HepG2 (cell line): ENCODE data around the gene PSD4. TPM values are rescaled to one million over a fixed set of nuclear protein-coding genes. Genes with fewer than 3 reads are reported as not detected.

Source experiments
- ELF1 ChIP-seq: sonication (generic); formaldehyde crosslinking; IDR thresholded peaks from 2 replicates; pipeline ENCODE4 v1.4.0; 2020; ENCODE audit warnings: missing genetic modification reagents
- EP300 ChIP-seq, 3 experiments: sonication (generic) in 1 of 3; formaldehyde crosslinking in 1 of 3; IDR thresholded peaks; 2 replicates each; pipeline versions ENCODE4 v1.5.1 to v1.6.1; 2011 to 2020; ENCODE audit warnings: low read depth in 2 of 3, low read length in 2 of 3, borderline replicate concordance in 1 of 3, improper control_type of control experiment in 1 of 3, mild to moderate bottlenecking in 1 of 3, missing genetic modification reagents in 1 of 3, moderate library complexity in 1 of 3
- FOSL2 ChIP-seq: sonication (generic); formaldehyde crosslinking; IDR thresholded peaks from 2 replicates; pipeline ENCODE4 v1.4.0; 2020; ENCODE audit warnings: missing genetic modification reagents
- HOXA5 ChIP-seq: sonication (generic); formaldehyde crosslinking; IDR thresholded peaks from 2 replicates; pipeline ENCODE4 v1.4.0; 2020; ENCODE audit warnings: missing genetic modification reagents
- HOXA9 ChIP-seq: sonication (generic); formaldehyde crosslinking; IDR thresholded peaks from 2 replicates; pipeline ENCODE4 v1.8.1; 2022; ENCODE audit warnings: missing genetic modification reagents, mild to moderate bottlenecking, moderate library complexity, borderline replicate concordance
- KLF11 ChIP-seq: IDR thresholded peaks from 2 replicates; pipeline ENCODE4 v1.6.1; 2016; ENCODE audit warnings: missing compliant biosample characterization
- MTA3 ChIP-seq: sonication (generic); formaldehyde crosslinking; IDR thresholded peaks from 2 replicates; pipeline ENCODE4 v1.4.0; 2020; ENCODE audit warnings: missing genetic modification reagents
- NCOR1 ChIP-seq: fragments of 200-600 bp; sonication (generic); IDR thresholded peaks from 2 replicates; pipeline ENCODE4 v1.7.0; 2017; ENCODE audit warnings: antibody characterized with exemption, low read length, borderline replicate concordance
- NR1H2 ChIP-seq: sonication (generic); formaldehyde crosslinking; IDR thresholded peaks from 2 replicates; pipeline ENCODE4 v1.8.1; 2022; ENCODE audit warnings: low read depth, missing genetic modification reagents, borderline replicate concordance
- PPARG ChIP-seq: conservative IDR thresholded peaks from 2 replicates; pipeline ENCODE4 v1.6.1; 2016; ENCODE audit warnings: missing biosample characterization, missing genetic modification reagents
- REST ChIP-seq, 2 experiments: IDR thresholded peaks; 2 replicates each; pipeline ENCODE4 v1.6.1; 2011 to 2012; ENCODE audit warnings: low read length in 2 of 2, borderline replicate concordance in 1 of 2, low read depth in 1 of 2, mild to moderate bottlenecking in 1 of 2, moderate library complexity in 1 of 2
- TARDBP ChIP-seq: sonication (generic); formaldehyde crosslinking; IDR thresholded peaks from 2 replicates; pipeline ENCODE4 v1.8.0; 2022; ENCODE audit warnings: mild to moderate bottlenecking, missing genetic modification reagents
- THYN1 ChIP-seq: sonication (generic); formaldehyde crosslinking; IDR thresholded peaks from 2 replicates; pipeline ENCODE4 v1.8.1; 2023; ENCODE audit warnings: low read depth, mild to moderate bottlenecking, moderate library complexity, missing genetic modification reagents, borderline replicate concordance
- ZBTB44 ChIP-seq: sonication (generic); formaldehyde crosslinking; IDR thresholded peaks from 2 replicates; pipeline ENCODE4 v1.4.0; 2020; ENCODE audit warnings: missing genetic modification reagents
- ZFX ChIP-seq: sonication (generic); formaldehyde crosslinking; IDR thresholded peaks from 2 replicates; pipeline ENCODE4 v1.4.0; 2020; ENCODE audit warnings: mild to moderate bottlenecking, low read depth, missing genetic modification reagents, moderate library complexity
- ZNF430 ChIP-seq: sonication (generic); formaldehyde crosslinking; IDR thresholded peaks from 2 replicates; pipeline ENCODE4 v1.9.0; 2021; ENCODE audit warnings: mild to moderate bottlenecking, missing genetic modification reagents
- ZNF746 ChIP-seq: sonication (generic); formaldehyde crosslinking; IDR thresholded peaks from 2 replicates; pipeline ENCODE4 v1.8.0; 2022; ENCODE audit warnings: mild to moderate bottlenecking, missing genetic modification reagents
- ZNF768 ChIP-seq: sonication (generic); formaldehyde crosslinking; IDR thresholded peaks from 2 replicates; pipeline ENCODE4 v1.4.0; 2020; ENCODE audit warnings: missing genetic modification reagents
- ZNF780A ChIP-seq: sonication (generic); formaldehyde crosslinking; IDR thresholded peaks from 2 replicates; pipeline ENCODE4 v1.8.0; 2022; ENCODE audit warnings: mild to moderate bottlenecking, missing genetic modification reagents, moderate library complexity
- ZSCAN21 ChIP-seq: sonication (generic); formaldehyde crosslinking; IDR thresholded peaks from 2 replicates; pipeline ENCODE4 v1.8.0; 2022; ENCODE audit warnings: mild to moderate bottlenecking, missing genetic modification reagents, moderate library complexity, borderline replicate concordance
- ZSCAN9 ChIP-seq: IDR thresholded peaks from 2 replicates; pipeline ENCODE4 v1.6.1; 2016; ENCODE audit warnings: borderline replicate concordance
- polyA plus RNA-seq, 8 experiments: library from polyadenylated mRNA; depleted of rRNA in 3 of 8; stranded (reverse) in 7 of 8; unstranded in 1 of 8; fragments of >200 nt; fragmentation: Illumina TruSeq in 4 of 8; extraction: Trizol in 4 of 8; gene quantifications; 2 replicates each; pipeline versions ENCODE4 v1.2.1 to v1.2.3, GENCODE V29; 2011 to 2016; ENCODE audit warnings: low read depth in 4 of 8, missing spikeins in 1 of 8, mixed read lengths in 1 of 8; ENCODE audit not compliant: insufficient read depth in 1 of 8
- total RNA-seq, 5 experiments: library from RNA; depleted of rRNA; stranded (reverse); fragments of >200 nt; fragmentation: Illumina TruSeq; extraction: Trizol; gene quantifications; 2 replicates each; pipeline ENCODE4 v1.2.3, GENCODE V29; 2016; ENCODE audit warnings: low read depth in 1 of 5
- TF ChIP-seq, protein P1 (sequence below): IDR thresholded peaks from 2 replicates; pipeline ENCODE4 v1.6.1; 2016; ENCODE audit warnings: low read depth, control low read depth

PSD4 gene
- total and polyA plus RNA-seq, 2 of the 13 experiments (the other 11 are each of a cell fraction or from before 2014, with no cell fraction given): 5.8 to 9.4 TPM

- peak; percentile 60 for TF ChIP-seq ZFX (CRISPR knock-in tag)
- TF ChIP-seq EP300 (IDR thresholded peaks at IDR 0.05; ENCODE audit: low read depth in 2 of 2, low read length in 2 of 2): peak in 1 of 2 experiments; percentile 59; a peak in 1 of 4 replicates
- peak; percentile 57; the same call in 1 of the 2 replicates for TF ChIP-seq EP300 (CRISPR knock-in tag; IDR thresholded peaks at IDR 0.05; ENCODE audit: borderline replicate concordance)
- peak; percentile 77; the same call in 1 of the 2 replicates for TF ChIP-seq TARDBP
- TF ChIP-seq ZSCAN9: peak; percentile 83
- TF ChIP-seq REST (IDR thresholded peaks at IDR 0.05; ENCODE audit: borderline replicate concordance in 1 of 2, low read depth in 1 of 2, low read length in 2 of 2): peak in 1 of 2 experiments; percentile 43; a peak in 1 of 4 replicates
- TF ChIP-seq FOSL2 (CRISPR knock-in tag): peak; percentile 96
- TF ChIP-seq NR1H2 (CRISPR knock-in tag): 0 out of 2 replicates have a peak, but pooled peaks have one; percentile 48
- TF ChIP-seq, protein P1, sequence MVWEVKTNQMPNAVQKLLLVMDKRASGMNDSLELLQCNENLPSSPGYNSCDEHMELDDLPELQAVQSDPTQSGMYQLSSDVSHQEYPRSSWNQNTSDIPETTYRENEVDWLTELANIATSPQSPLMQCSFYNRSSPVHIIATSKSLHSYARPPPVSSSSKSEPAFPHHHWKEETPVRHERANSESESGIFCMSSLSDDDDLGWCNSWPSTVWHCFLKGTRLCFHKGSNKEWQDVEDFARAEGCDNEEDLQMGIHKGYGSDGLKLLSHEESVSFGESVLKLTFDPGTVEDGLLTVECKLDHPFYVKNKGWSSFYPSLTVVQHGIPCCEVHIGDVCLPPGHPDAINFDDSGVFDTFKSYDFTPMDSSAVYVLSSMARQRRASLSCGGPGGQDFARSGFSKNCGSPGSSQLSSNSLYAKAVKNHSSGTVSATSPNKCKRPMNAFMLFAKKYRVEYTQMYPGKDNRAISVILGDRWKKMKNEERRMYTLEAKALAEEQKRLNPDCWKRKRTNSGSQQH (CRISPR knock-in tag): peak; percentile 54; the same call in 1 of the 2 replicates
- no peak for TF ChIP-seq KLF11
- peak; percentile 74; the same call in 1 of the 2 replicates for TF ChIP-seq ELF1 (CRISPR knock-in tag)
- no peak for TF ChIP-seq ZNF780A (CRISPR knock-in tag)
- TF ChIP-seq HOXA9 (CRISPR knock-in tag): no peak; the same call in 1 of the 2 replicates
- TF ChIP-seq PPARG (CRISPR knock-in tag): 0 out of 2 replicates have a peak, but pooled peaks have one; percentile 39
- no peak; the same call in 1 of the 2 replicates for TF ChIP-seq NCOR1
- TF ChIP-seq ZBTB44 (CRISPR knock-in tag): no peak
- peak; percentile 69; the same call in 1 of the 2 replicates for TF ChIP-seq ZSCAN21 (CRISPR knock-in tag)
- TF ChIP-seq MTA3 (CRISPR knock-in tag): no peak
- peak; percentile 51; the same call in 1 of the 2 replicates for TF ChIP-seq HOXA5 (CRISPR knock-in tag)
- no peak for TF ChIP-seq THYN1
- TF ChIP-seq ZNF768 (CRISPR knock-in tag): 0 out of 2 replicates have a peak, but pooled peaks have one; percentile 16
- 0 out of 2 replicates have a peak, but pooled peaks have one; percentile 48 for TF ChIP-seq ZNF746 (CRISPR knock-in tag)
- TF ChIP-seq ZNF430 (CRISPR knock-in tag): no peak
Observed at GRCh38 chr2:113180131-113180946, 6.6 kb downstream of the PSD4 start (continued).
